HCT116 (cell line): ENCODE results near the gene MON1B. TPM values are rescaled to one million over a fixed set of nuclear protein-coding genes. Genes with fewer than 3 reads are reported as not detected.
A peak's percentile ranks its signal among the peaks of the same experiment; 100 is the strongest.

Experiments used
- ATAC-seq: fragments of 200-7000 bp; cut with Tn5 transposase; 2 replicates; pipeline ENCODE4 v1.9.1; 2020; ENCODE audit warnings: mild to moderate bottlenecking, moderate library complexity
- BruUV-seq: library from RNA; stranded (reverse); fragments of 400-500 nt; replicated peaks from 2 replicates; lab custom pipeline; 2021; lab: Mats Ljungman, UMichigan
- CTCF ChIA-PET: fragments of 300-600 bp; sonication (Branson Sonifier 250); formaldehyde crosslinking; loops from one replicate; lab custom pipeline; 2021; ENCODE audit warnings: antibody characterized with exemption; lab: Charles Lee
- POLR2A ChIA-PET: fragments of 300-600, 350-600 bp; sonication (Branson Sonifier 250); formaldehyde crosslinking; loops from one replicate; lab custom pipeline; 2021; ENCODE audit warnings: antibody characterized with exemption; lab: Charles Lee
- RAD21 ChIA-PET, 2 experiments: fragments of 300-600 bp; sonication (Branson Sonifier 250); formaldehyde crosslinking; loops; one replicate each; lab custom pipeline; 2023; ENCODE audit warnings: low total read pairs in 2 of 2; ENCODE audit not compliant: uncharacterized antibody in 2 of 2, unreplicated experiment in 2 of 2, low non-redundant PET in 1 of 2; lab: Charles Lee
- DNase-seq: peaks from one replicate; pipeline ENCODE4 v3.0.0-alpha.2; 2010; ENCODE audit warnings: low read depth, low spot score
- H2AFZ ChIP-seq: fragments of 200-600 bp; shearing (Covaris generic), sonication (generic); 2 replicates; pipeline ENCODE4 v1.6.1; 2017; ENCODE audit warnings: low read depth, mixed run types, mixed read lengths, antibody characterized with exemption, low read length; ENCODE audit not compliant: poor library complexity, severe bottlenecking
- H3K27ac ChIP-seq: 2 replicates; pipeline ENCODE4 v1.5.1; 2012; ENCODE audit warnings: low read depth, low read length
- H3K27me3 ChIP-seq: fragments of 200-600 bp; sonication (generic); 2 replicates; pipeline ENCODE4 v1.6.1; 2016; ENCODE audit warnings: mixed run types, low read length, mixed read lengths; ENCODE audit not compliant: insufficient read depth
- H3K36me3 ChIP-seq, 2 experiments: fragments of 200-500 bp in 1 of 2; fragments of 200-600 bp in 1 of 2; sonication (Bioruptor generic) in 1 of 2; sonication (generic) in 1 of 2; 2 replicates each; pipeline versions ENCODE4 v1.5.1 to v1.6.1; 2014 to 2016; ENCODE audit warnings: low read length in 2 of 2, inconsistent platforms in 1 of 2, mixed read lengths in 1 of 2, mixed run types in 1 of 2; ENCODE audit not compliant: insufficient read depth in 2 of 2, control insufficient read depth in 1 of 2
- H3K4me1 ChIP-seq, 2 experiments: fragments of 200-600 bp in 1 of 2; sonication (generic) in 1 of 2; 2 replicates each; pipeline versions ENCODE4 v1.5.1 to v1.6.1; 2012 to 2017; ENCODE audit warnings: low read length in 2 of 2, inconsistent platforms in 1 of 2, mild to moderate bottlenecking in 1 of 2, mixed read lengths in 1 of 2, mixed run types in 1 of 2, moderate library complexity in 1 of 2; ENCODE audit not compliant: insufficient read depth in 2 of 2, control insufficient read depth in 1 of 2
- H3K4me2 ChIP-seq: fragments of 200-600 bp; sonication (generic); 2 replicates; pipeline ENCODE4 v1.6.1; 2017; ENCODE audit warnings: mixed run types, low read length, mixed read lengths
- H3K4me3 ChIP-seq, 2 experiments: fragments of 200-600 bp in 1 of 2; sonication (generic) in 1 of 2; replicated peaks in 1 of 2; 2 replicates each; pipeline ENCODE4 v1.5.1; 2011 to 2016; ENCODE audit warnings: low read length in 2 of 2, control low read depth in 1 of 2, low read depth in 1 of 2, mild to moderate bottlenecking in 1 of 2, mixed read lengths in 1 of 2, mixed run types in 1 of 2
- H3K79me2 ChIP-seq: fragments of 200-600 bp; sonication (generic); 2 replicates; pipeline ENCODE4 v1.6.1; 2017; ENCODE audit warnings: mild to moderate bottlenecking, mixed run types, low read length, moderate library complexity, mixed read lengths; ENCODE audit not compliant: insufficient read depth
- H3K9ac ChIP-seq: fragments of 200-600 bp; sonication (generic); 2 replicates; pipeline ENCODE4 v1.6.1; 2016; ENCODE audit warnings: low read length, mixed read lengths
- H3K9me2 ChIP-seq: fragments of 200-600 bp; sonication (generic), shearing (Covaris generic); 2 replicates; pipeline ENCODE4 v1.6.1; 2017; ENCODE audit warnings: mixed run types, mild to moderate bottlenecking, moderate library complexity; ENCODE audit not compliant: insufficient read depth
- H3K9me3 ChIP-seq, 2 experiments: fragments of 200-500 bp in 1 of 2; fragments of 200-600 bp in 1 of 2; sonication (Bioruptor generic) in 1 of 2; sonication (generic) in 1 of 2; 2 replicates each; pipeline ENCODE4 v1.6.1; 2014 to 2017; ENCODE audit warnings: low read length in 2 of 2, mixed read lengths in 2 of 2, inconsistent platforms in 1 of 2, low read depth in 1 of 2, mild to moderate bottlenecking in 1 of 2, mixed run types in 1 of 2, moderate library complexity in 1 of 2; ENCODE audit not compliant: control insufficient read depth in 1 of 2, insufficient read depth in 1 of 2
- H4K20me1 ChIP-seq: fragments of 200-600 bp; sonication (generic), shearing (Covaris generic); 2 replicates; pipeline ENCODE4 v1.6.1; 2017; ENCODE audit warnings: mixed run types, mild to moderate bottlenecking, moderate library complexity; ENCODE audit not compliant: insufficient read depth
- CBX3 ChIP-seq: IDR thresholded peaks from 2 replicates; pipeline ENCODE4 v1.6.1; 2012; ENCODE audit warnings: low read depth
- EGR1 ChIP-seq: IDR thresholded peaks from 2 replicates; pipeline ENCODE4 v1.6.1; 2012; ENCODE audit warnings: low read depth
- ELF1 ChIP-seq: IDR thresholded peaks from 2 replicates; pipeline ENCODE4 v1.6.1; 2012; ENCODE audit warnings: low read depth, borderline replicate concordance
- EZH2phosphoT487 ChIP-seq: fragments of 200-600 bp; IDR thresholded peaks from 2 replicates; pipeline ENCODE4 v1.6.1; 2018; ENCODE audit warnings: antibody characterized with exemption, borderline replicate concordance
- FOSL1 ChIP-seq: IDR thresholded peaks from 2 replicates; pipeline ENCODE4 v1.6.1; 2012; ENCODE audit warnings: low read depth
- JUND ChIP-seq: IDR thresholded peaks from 2 replicates; pipeline ENCODE4 v1.6.1; 2012
- POLR2A ChIP-seq: IDR thresholded peaks from 2 replicates; pipeline ENCODE4 v1.7.0; 2011; ENCODE audit warnings: borderline replicate concordance; ENCODE audit not compliant: insufficient read depth, insufficient read length; ENCODE audit errors: extremely low read depth
- POLR2AphosphoS5 ChIP-seq: IDR thresholded peaks from 2 replicates; pipeline ENCODE4 v1.6.1; 2011; ENCODE audit warnings: mild to moderate bottlenecking, low read depth, low read length, moderate library complexity
- REST ChIP-seq: IDR thresholded peaks from 2 replicates; pipeline ENCODE4 v1.6.1; 2012; ENCODE audit warnings: low read depth
- SIN3A ChIP-seq: IDR thresholded peaks from 2 replicates; pipeline ENCODE4 v1.6.1; 2012; ENCODE audit warnings: low read depth
- SP1 ChIP-seq: IDR thresholded peaks from 2 replicates; pipeline ENCODE4 v1.6.1; 2012; ENCODE audit warnings: low read depth
- SRF ChIP-seq: IDR thresholded peaks from 2 replicates; pipeline ENCODE4 v1.6.1; 2012; ENCODE audit warnings: low read depth
- YY1 ChIP-seq: IDR thresholded peaks from 2 replicates; pipeline ENCODE4 v1.6.1; 2011; ENCODE audit warnings: low read length, low read depth, moderate library complexity, mild to moderate bottlenecking; ENCODE audit not compliant: insufficient replicate concordance; ENCODE audit errors: extremely low read depth
- ZBTB33 ChIP-seq: IDR thresholded peaks from 2 replicates; pipeline ENCODE4 v1.6.1; 2011; ENCODE audit warnings: mild to moderate bottlenecking, low read length, moderate library complexity; ENCODE audit not compliant: insufficient replicate concordance; ENCODE audit errors: extremely low read depth
- ZFX ChIP-seq: fragments of 450-650 bp; IDR thresholded peaks from 2 replicates; pipeline ENCODE4 v1.6.1; 2017
- intact Hi-C: fragments of 100-400 bp; cut with micrococcal nuclease; formaldehyde crosslinking; loops from 2 replicates; pipeline ENCODE4 v1.10.0; 2022
- total RNA-seq: library from RNA; stranded (reverse); gene quantifications from one replicate; pipeline ENCODE4 v1.2.1, GENCODE V29; 2021; ENCODE audit not compliant: unreplicated experiment
- TF ChIP-seq, protein P1 (sequence below): IDR thresholded peaks from 2 replicates; pipeline ENCODE4 v1.6.1; 2012

MON1B gene
- total RNA-seq, 1 experiment from 2014 or later: 34.7 TPM

DNA sequence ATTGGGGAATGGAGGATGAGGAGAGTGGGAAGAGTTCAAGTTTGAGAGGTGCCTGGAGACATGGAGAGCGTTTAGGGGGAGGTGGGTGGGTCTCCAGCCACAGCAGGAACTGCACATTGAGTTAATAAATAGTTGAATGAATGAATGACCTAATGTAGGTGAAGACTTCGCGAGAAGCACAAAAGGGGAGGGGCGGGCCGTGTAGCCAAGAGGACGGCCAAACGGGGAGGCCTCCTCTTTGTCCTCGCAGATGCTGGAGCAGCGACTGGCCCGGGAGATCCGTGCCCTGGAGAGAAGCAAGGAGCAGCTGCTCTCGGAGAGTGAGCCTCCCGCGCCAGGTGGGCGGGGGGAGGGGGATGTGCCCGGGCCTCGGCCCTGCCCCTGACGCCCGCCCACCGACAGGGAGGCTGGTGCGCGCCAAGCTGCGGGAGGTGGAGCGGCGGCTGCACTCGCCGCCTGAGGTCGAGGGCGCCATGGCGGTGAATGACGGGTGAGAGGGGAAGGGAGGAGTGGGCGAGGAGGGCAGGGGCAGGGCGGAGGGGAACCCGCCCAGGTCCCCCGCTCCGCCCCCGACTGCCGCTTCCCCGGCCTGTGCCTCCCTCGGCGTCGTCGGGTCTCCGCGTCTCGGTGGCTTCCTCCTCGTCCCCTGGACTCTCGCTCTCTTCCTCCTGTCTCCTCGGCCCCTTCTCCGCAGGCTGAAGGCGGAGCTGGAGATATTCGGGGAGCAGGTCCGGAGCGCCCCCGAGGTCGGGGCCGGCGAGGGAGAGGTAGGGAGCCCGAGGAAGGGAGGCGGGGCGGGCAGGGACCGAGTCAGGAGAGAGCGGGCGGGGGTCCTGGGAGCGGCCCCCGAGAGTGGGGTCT lies 21.1 kb downstream of the MON1B start:
- intact Hi-C loops: loop anchor here (2.0 kb wide), 1 partner anchor 21 kb away; the partner anchor contains the start of gene MON1B
- POLR2A ChIA-PET: interaction anchor here (1.4 kb wide), 1 partner anchor 9 kb away, joined by 3 read pairs; no protein-coding TSS in a partner anchor
- no peaks in the 10 kb centered on the region for H4K20me1 ChIP-seq
- peak; percentile 77 for TF ChIP-seq EGR1
- TF ChIP-seq POLR2AphosphoS5: peak; percentile 83
- TF ChIP-seq SIN3A: peak; percentile 52; the same call in 1 of the 2 replicates
- TF ChIP-seq, protein P1, sequence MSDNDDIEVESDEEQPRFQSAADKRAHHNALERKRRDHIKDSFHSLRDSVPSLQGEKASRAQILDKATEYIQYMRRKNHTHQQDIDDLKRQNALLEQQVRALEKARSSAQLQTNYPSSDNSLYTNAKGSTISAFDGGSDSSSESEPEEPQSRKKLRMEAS: peak; percentile 85
- no peak for TF ChIP-seq EZH2phosphoT487
- TF ChIP-seq ELF1: no peak
- TF ChIP-seq FOSL1: no peak
- 0 out of 2 replicates have a peak, but pooled peaks have one; percentile 19 for TF ChIP-seq CBX3
- no peak for TF ChIP-seq REST
- TF ChIP-seq SRF: no peak
- TF ChIP-seq ZFX: no peak; the same call in none of the 2 replicates
- peak; percentile 75 for TF ChIP-seq YY1
- TF ChIP-seq SP1: peak; percentile 48
- TF ChIP-seq JUND: no peak
- TF ChIP-seq ZBTB33: no peak
- TF ChIP-seq POLR2A: peak; percentile 53
- peak; percentile 59 for ATAC-seq
- peak overlapping the region; percentile 89 for H3K27ac ChIP-seq
- no peaks in the 10 kb centered on the region for H3K36me3 ChIP-seq
- peak overlapping the region; percentile 69 to 83 for H3K4me3 ChIP-seq
- H2AFZ ChIP-seq: no peak overlapping the region
- peaks cover 41 to 58% of the 10 kb centered on the region in 2 experiments for H3K4me1 ChIP-seq
- no peaks in the 10 kb centered on the region for H3K79me2 ChIP-seq
- H3K27me3 ChIP-seq: no peaks in the 10 kb centered on the region
- RAD21 ChIA-PET: no interaction called here
- no TSS peak for BruUV-seq
- H3K9me3 ChIP-seq: no peaks in the 10 kb centered on the region
- H3K9me2 ChIP-seq: no peaks in the 10 kb centered on the region
- CTCF ChIA-PET: no interaction called here
- no peak for DNase-seq
- H3K9ac ChIP-seq: peak overlapping the region; percentile 95
- peak overlapping the region; percentile 91 for H3K4me2 ChIP-seq
